ENCODE measurements around the gene SKIC2.
"Not testable (repeated sequence)": the region's sequence is repeated elsewhere in the genome, so short reads cannot be mapped to it uniquely, and the experiment has no call there.

DNA sequence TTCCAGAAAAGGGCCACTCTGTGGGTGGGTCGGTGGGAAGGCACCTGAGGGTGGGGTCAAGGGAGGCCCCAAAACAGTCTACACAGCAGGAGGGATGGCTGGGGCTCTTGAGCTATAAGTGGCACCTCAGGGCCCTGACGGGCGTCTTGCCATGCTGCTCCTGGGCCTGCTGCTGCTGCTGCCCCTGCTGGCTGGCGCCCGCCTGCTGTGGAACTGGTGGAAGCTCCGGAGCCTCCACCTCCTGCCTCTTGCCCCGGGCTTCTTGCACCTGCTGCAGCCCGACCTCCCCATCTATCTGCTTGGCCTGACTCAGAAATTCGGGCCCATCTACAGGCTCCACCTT, 46.5 kb downstream of the SKIC2 start:
- TF ChIP-seq, protein P1, sequence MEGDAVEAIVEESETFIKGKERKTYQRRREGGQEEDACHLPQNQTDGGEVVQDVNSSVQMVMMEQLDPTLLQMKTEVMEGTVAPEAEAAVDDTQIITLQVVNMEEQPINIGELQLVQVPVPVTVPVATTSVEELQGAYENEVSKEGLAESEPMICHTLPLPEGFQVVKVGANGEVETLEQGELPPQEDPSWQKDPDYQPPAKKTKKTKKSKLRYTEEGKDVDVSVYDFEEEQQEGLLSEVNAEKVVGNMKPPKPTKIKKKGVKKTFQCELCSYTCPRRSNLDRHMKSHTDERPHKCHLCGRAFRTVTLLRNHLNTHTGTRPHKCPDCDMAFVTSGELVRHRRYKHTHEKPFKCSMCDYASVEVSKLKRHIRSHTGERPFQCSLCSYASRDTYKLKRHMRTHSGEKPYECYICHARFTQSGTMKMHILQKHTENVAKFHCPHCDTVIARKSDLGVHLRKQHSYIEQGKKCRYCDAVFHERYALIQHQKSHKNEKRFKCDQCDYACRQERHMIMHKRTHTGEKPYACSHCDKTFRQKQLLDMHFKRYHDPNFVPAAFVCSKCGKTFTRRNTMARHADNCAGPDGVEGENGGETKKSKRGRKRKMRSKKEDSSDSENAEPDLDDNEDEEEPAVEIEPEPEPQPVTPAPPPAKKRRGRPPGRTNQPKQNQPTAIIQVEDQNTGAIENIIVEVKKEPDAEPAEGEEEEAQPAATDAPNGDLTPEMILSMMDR (conservative IDR thresholded peaks at IDR 0.05; ENCODE audit: low read depth, low read length) = not testable (repeated sequence)
- TF ChIP-seq EZH2 (IDR thresholded peaks at IDR 0.05; ENCODE audit: borderline replicate concordance, low read depth, low read length, poor library complexity, severe bottlenecking) = not testable (repeated sequence)

All from A673 (cell line).